GM21723 (cell line): ENCODE results near the gene CDH4.

Source experiments
- ATAC-seq: cut with Tn5 transposase; IDR thresholded peaks from one replicate; pipeline ENCODE4 v1.9.1; 2021; ENCODE audit warnings: mild to moderate bottlenecking, moderate library complexity; ENCODE audit not compliant: unreplicated experiment

Gene CDH4

DNA sequence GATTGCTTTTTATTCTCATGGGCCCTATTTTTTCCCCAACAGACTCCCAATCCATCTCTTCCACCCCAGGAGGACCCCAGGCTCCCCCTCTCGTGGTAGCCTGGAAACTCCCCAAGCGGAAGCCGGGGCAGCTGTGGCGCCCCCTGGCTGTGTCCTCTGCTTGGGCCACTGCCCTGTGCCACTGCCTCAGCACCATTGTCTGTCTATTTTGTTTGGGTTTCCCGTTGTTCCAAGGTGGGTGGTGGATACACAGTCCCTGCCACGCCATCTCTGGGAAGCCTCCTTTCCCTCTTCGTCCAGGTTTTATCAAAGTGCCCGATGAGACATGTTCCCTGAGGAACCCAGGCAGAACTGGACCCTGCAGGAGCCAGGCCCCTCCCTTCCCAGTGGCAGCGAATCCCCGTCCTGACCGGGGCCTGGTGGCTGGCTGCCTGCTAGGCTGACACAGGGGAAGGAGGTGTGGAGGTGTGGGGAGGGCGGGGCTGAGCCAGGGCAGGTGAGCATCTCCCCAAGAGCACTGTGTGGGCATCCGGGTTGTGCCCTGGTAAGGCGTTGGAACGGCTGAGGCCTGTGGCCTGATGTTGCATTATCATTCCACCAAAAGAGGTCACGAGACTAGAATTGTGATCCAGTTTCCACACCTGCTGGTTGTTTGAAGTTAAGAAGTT, 228.2 kb downstream of the CDH4 start:
- ATAC-seq: no peak

DNA sequence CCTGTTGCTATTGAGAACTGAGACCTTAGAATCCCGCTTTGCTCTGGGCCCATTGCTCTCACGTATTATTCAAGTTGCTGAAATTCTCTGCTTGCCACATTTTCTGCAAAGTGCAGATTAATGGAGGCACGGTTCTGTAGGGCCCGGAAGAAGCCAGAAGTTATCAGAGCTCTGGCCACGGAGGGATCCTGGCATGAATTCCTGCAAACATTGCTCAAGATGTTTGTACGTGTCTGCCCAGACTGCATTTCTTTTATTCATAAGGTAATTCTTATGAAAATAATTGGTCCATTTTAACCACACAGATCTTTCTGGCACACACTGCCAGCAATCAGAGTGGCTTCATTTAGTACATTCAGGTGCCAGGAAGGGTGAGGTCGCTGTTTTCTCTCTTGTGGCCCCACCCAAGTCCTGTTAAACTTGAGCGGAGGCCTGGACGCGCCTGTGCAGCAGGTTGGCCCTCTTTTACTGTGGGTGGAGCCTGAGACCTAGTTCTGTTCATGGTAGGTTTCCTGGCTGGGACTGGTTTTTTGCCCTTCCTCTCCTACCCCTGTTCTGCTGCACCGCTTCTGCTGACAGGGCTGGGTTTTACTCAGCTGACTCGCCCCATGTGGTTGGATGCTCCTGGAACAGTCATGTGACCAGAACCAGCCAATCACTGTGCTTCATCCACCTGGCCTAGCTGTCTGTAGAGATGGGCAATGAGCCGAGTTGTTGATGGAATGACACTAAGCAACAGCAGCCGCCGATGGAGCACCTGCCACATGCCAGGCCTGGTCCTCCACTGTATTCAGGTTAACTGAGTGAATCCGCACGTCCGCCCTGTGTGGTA, 230.2 kb downstream of the CDH4 start:
- no peak for ATAC-seq

DNA sequence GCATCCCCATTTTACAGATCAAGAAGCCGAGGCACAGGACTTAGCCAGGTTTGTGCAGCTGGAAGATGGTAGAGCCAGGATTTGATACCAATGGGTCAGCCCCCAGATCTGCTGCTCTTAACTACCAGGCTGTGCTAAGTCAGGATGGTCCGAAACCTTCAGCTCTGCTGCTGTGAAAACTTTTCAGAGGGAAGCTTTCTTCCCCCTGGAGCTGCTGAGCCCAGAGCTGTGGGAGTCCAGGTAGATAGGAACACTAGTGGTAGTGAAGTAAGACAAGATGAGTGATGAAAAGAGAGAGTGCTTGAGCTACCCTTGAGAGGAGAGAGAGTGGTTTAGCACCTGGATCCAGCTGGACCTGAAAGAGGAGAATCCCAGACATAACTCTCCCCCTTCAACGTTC, 230.8 kb downstream of the CDH4 start:
- no peak for ATAC-seq

DNA sequence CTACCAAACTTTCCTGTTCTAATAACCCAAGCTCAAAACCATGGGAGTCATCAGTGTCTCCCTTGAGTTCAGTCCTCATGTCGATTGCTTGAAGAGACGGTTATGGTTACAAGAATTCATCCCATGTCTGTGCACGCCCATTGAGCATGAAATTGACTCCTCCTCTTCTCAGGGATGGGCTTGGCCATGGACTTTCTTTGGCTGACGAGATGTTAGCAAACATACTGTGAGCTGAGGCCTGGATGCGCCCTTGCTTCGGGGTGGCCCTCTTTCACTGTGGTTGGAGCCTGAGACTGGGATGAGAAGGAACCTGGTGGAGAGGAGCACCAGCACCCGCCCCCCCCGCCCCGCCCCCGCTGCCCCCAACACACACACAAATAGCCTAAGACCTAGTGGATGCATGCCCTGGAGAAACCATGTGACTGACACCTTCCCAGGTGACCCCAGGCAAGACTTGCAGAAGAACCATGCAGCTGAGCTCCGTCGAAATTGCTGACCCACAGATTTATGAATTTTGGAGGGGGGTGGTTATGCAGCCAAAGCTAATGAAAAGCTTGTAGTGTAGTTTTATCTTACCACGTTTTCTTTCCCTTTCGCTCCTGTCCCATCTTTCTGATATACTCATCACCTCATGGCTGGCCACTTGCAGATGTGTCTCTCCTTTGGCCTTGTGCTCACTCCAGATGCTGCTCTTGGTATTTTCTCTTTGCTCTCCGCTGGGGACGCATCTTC, 231.4 kb downstream of the CDH4 start:
- no peak for ATAC-seq

DNA sequence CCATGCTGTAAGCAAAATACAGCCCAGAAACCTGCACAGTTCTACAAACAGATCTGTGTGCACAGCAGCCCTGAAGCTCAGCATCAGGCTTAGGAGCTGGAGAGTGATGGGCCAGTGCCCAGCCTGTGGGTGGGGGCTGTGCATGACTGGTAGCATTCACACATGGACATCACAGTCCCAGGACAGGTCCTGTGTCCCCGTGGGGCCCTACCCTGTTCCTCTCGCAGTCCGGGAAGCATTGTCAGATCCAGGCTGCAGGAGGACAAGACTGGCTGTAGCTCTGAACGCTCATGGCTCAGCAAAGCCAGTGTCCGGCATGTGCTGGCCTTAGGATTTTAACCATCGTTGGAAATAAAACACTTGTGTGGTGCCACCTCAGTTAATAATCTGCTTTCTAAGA, 234.1 kb downstream of the CDH4 start:
- ATAC-seq: no peak

DNA sequence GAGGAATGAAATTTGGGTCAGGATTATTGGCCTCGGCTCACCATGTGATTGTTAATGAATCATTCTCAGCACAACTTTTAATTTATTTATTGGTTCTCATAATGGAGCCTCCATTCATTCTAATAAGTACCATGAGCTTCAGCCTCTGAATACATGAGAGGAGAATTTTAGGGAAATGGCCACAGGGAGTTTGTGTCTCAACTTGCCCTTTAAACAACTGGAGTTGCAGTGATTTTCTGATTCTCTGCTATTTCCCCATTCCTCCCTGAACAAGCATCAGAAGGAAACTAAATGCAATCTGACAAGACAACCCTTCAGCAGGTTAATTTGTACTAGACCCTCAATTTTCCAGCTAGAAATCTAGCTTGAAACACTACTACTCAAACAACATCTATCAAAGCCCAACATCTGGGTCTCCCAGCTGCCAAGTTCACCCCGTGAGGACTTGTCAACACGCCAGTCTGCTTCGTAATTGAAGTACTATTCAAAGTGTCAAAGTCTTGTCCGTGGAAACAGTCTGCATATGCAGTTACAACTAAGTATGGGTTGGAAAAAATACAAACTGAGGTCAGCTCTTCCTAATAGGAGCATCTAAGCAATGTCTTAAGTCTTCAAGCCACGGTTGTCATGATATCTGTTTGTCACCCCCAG, 235.4 kb downstream of the CDH4 start:
- no peak for ATAC-seq

DNA sequence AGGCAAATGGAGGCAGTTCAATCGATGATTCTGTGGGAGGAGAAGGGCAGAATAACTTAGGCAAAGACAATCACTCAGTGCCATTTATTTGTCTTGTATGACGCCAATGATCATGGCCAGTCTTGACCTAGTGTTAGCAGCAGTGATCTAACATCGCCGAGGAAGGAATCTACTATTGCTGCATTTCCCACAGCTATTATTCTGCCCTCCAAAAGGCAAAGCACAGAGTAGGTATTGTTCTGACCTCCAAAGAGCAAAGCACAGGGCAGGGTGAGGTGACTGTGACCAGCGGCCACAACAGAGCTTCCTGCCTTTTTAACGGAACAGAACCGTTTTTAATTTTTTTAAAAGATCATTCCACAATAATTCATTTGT, 235.9 kb downstream of the CDH4 start:
- ATAC-seq: no peak

DNA sequence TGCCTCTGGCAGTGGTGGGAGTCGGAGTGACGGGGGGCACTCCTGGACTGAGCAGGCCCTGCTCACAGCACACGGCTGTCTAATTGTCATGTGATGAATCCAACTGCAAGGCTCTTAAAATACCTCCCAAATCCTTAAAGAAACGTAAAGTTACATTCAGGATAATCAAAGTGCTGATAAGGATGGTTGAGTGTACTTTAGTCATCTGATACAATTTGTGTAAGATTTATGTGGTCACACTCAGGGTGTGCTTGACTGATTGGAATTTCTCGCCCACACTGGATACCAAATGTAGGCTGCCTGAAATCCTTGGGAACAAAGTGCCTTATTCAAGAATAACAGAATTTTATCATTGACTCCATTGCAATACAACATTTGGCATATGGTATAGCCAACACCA, 238.7 kb downstream of the CDH4 start:
- no peak for ATAC-seq

DNA sequence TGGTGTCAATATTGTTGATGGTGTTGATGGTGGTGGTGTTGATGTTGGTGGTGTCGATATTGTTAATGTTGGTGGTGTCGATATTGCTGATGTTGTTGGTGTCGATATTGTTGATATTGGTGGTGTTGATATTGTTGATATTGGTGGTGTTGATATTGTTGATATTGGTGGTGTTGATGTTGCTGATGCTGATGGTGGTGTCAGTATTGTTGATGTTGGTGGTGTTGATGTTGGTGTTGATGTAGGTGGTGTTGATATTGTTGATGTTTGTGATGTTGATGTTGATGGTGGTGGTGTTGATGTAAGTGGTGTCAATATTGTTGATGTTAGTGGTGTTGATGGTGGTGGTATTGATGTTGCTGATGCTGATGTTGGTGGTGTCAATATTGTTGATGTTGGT, 240.0 kb downstream of the CDH4 start:
- no peak for ATAC-seq

DNA sequence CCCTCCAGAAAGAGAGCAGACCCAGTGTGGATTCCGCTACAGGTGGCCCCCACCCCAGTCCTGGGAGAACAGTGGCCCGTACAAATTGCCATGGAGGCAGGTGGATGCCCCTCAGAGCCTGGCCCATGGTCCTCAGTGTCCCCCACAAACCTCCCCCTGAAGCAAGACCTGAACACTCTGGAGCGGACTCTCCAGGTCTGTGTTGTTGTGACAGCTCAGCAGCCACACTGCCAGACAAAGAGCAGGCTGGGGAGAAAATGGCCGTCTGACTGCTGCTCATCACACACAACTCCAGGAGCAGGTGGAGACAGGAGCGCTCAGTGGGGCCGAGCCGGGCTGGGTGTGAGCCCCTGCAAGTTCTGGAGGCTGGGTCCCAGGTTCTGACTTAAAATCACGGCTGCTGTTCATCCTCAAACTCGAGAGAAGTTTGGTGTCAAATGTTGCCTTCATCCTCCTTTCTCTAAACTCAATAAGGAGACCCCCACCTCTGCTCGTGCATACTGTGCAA, 241.8 kb downstream of the CDH4 start:
- ATAC-seq: no peak

DNA sequence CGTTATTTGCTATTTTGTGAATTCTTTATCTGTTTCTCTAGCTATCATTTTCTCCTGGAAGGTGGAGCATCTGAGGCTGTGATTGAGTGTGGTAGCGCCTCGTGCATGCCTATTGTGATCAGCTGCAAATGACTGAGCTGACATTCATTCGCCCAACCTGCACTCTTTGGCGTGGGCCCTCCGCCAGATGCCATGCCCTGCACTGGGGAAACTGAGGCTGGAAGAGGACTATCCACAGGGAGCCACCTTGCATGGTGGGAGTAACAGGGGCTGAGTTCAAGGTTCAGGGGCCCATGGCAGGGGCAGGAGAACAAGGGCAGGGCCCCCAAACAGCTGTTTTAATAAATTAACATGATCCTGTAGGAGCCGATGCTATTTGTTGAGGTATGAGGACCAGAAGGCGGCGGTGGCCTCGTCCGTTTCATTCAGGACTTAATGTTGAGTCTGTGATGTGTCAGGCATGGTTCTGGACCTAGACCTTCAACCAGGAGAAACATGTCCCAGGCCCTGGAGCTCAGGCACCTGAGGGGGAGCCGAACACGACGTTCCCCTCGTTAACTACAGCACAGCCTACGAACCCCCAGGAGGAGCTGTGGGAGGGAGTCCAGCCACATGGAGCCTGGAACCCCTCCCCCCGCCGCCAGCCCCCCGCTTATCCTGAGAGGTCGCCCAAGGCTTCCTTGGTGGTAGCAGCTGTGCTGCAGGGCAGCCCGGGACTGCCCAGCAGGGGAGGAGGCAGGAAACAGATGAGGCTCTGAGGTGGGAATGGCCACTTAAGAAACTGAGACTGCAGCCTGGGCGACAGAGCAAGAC, 242.9 kb downstream of the CDH4 start:
- no peak for ATAC-seq

DNA sequence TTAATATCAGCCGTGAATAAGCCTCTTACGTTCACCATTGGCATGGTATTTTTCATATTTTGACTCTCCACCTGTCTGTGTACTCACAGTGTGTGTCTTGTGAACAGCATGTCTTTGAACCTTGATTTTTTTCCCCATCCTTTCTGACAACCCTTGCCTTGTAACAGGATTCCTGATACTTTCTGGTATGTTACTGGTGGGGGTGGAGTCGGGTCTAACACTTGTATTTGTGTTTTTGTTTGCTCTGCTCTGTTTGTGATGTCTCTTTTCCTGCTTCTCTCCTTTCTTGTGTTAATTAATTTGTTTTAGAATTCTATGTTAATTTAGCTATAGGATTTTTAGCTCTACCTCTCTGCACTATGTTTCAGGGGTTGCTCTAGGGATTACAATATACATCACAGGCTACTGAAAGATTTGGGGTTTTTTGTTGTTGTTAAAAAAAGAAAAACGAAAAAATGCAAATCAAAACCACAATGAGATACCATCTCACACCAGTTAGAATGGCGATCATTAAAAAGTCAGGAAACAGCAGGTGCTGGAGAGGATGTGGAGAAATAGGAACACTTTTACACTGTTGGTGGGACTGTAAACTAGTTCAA, 245.1 kb downstream of the CDH4 start:
- ATAC-seq: no peak

DNA sequence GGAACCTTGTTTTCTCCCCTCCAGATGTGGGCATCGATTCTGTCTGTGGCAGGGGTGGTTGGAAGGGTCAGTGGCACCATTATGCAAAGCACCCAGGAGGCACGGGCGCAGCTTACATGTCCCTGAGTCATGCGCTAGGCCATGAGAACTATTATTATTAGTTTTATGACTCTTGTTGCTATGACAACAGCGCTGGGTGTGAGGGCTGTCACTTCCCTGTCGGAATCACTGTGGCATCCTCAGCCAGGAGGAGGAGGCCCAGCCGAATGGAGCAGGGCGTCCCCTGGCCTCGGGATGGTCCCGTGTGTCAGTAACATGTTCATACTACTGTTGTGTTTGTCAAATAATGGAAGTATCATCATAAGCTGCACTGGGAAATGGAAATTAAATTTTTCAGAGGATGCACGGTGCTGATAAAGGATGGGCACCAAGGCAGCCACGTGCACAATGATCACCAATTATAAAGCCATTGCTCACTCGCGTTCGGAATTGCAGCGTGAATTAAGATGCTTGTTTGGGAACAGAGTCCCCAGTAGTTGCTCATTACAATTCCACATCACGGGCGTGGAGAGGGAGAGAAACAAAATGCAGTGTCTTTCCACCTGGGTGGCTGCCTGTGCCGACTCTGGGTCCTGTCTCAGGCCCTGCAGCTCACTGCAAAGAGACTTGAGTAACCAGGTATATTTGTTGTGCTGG, 247.9 kb downstream of the CDH4 start:
- ATAC-seq: no peak

DNA sequence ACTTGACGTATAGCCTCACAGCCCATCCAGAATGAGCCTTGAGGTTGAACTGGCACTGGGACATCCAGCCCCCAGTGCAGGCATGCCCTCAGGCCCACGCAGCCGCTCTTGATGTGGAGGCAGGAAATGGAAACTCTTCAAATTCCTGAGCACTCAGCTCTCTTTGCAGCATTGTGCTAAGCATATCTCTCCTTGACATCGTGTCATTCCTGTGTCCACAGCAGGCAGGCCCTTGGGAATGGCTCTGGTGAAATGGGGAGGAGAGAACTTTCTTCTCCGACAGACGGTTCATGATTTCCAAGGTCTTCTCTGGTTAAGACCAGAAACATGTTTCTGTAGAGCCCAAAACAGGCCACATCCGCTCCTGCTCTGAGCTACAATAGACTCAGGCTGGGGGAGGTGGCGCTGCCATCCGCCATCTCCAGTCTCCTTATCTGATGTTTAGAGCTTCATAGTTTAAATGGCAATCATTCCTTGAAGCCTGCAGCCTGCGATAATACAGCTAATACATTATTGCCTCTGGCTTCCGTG, 248.8 kb downstream of the CDH4 start:
- ATAC-seq: no peak

DNA sequence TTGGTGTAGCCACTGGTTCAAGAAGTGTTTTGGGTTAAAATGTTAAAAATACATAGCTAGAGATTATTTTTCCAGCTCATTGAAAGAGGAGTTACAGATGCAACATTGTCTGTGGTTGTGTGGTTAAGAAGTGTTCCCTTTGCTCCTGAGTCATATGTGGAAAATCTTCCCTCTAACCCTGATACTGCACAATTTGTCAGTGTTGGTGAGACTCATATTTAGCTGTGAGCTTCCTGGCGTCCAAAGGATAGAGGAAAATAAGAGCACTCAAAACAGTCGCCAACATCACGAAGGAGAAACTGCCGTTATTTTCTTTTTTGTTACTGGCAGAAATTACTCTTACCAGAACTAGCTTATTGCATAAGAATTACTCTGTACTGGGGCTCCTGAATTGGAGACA, 250.4 kb downstream of the CDH4 start:
- no peak for ATAC-seq

DNA sequence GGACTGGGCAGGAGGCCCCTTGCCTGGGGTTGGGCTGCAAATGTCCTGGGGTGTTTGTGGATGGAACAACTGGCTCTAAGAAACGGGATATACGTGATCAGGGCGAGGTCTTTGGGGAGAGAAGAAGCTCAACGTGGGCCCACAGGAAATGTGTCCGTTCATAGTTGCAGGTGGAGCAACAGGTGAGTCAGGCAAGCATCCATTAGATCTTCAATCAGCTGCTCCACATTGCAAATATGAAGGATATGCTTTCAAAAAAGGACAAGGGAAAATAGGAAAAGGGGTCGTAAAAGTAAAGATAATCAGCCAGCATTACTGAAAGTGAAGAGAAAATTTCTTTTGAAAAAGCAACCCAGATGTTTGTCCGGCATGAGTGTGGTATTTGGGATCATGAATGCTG, 251.0 kb downstream of the CDH4 start:
- no peak for ATAC-seq

DNA sequence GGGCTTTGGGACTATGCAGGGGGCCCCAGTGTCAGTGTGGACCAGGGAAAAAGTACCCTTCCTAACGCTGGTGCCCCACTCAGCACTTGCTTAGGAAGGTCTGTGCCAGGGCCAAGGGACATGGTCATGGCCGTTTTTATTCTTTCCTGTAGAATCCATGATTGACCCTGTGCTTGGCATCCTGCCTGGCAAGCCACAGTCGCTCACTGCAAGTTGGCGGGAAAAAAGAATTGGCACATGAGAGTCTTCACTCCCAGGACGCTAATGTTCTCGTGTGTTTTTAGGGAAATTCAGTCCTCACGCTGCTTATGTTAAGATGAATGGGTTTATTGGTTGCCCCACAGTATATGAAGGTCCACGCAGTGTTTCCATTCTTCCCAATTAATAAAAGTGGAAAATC, 253.4 kb downstream of the CDH4 start:
- no peak for ATAC-seq

DNA sequence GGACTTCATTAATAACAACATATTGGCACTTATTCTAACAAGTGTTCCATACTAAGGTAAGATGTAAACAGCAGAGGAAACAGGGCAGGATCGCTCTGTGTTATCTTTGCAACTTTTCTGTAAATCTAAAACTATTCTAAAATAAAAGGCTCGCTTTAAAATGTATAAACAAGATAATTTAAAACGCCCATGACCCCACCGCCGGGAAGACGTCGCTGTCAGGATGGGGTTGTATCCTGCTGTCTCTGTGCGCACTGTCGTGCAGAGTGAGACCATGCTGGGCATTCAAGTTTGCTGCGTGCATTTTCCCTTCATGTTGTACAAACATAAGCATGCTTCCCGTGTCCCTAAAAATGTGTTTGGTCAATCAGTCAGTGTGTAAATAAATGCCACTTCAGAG, 255.7 kb downstream of the CDH4 start:
- ATAC-seq: no peak
